Suprapubic skin (tissue), 4 donors: ENCODE measurements around the gene ZNF423. TPM values are rescaled to one million over a fixed set of nuclear protein-coding genes. Genes with fewer than 3 reads are reported as not detected.

Experiments
- DNase-seq, 2 donors: peaks; one replicate each; pipeline ENCODE4 v3.0.0-alpha.2; 2019; ENCODE audit warnings: low spot score in 2 of 2
- H3K27ac ChIP-seq: fragments of 200-600 bp; sonication (generic); one replicate; pipeline ENCODE4 v1.5.1; 2019
- H3K27me3 ChIP-seq: fragments of 200-600 bp; sonication (generic); one replicate; pipeline ENCODE4 v1.5.1; 2019
- H3K36me3 ChIP-seq: fragments of 200-600 bp; sonication (generic); one replicate; pipeline ENCODE4 v1.5.1; 2019
- H3K4me1 ChIP-seq: fragments of 200-600 bp; sonication (generic); one replicate; pipeline ENCODE4 v1.5.1; 2019
- H3K4me3 ChIP-seq: fragments of 200-600 bp; sonication (generic); one replicate; pipeline ENCODE4 v1.5.1; 2019; ENCODE audit warnings: mild to moderate bottlenecking
- H3K9me3 ChIP-seq: fragments of 200-600 bp; sonication (generic); one replicate; pipeline ENCODE4 v1.5.1; 2019
- CTCF ChIP-seq, 2 donors: fragments of 200-600 bp in 1 of 2; fragments of 450-650 bp in 1 of 2; sonication (generic) in 1 of 2; IDR thresholded peaks; one replicate each; pipeline ENCODE4 v1.5.1; 2016 to 2019; ENCODE audit warnings: antibody characterized with exemption in 2 of 2, mild to moderate bottlenecking in 1 of 2, moderate library complexity in 1 of 2
- EP300 ChIP-seq: sonication (generic); formaldehyde crosslinking; IDR thresholded peaks from one replicate; pipeline ENCODE4 v1.6.1; 2017; ENCODE audit warnings: antibody characterized with exemption
- POLR2A ChIP-seq, 2 donors: fragments of 450-650 bp; IDR thresholded peaks; one replicate each; pipeline ENCODE4 v1.6.1; 2017; ENCODE audit warnings: antibody characterized with exemption in 2 of 2, mild to moderate bottlenecking in 2 of 2, moderate library complexity in 2 of 2
- POLR2AphosphoS5 ChIP-seq, 3 donors: sonication (generic); formaldehyde crosslinking; IDR thresholded peaks; one replicate each; pipeline ENCODE4 v1.6.1; 2017; ENCODE audit warnings: antibody characterized with exemption in 3 of 3
- WGBS: methylation state at CpG from one replicate; pipeline ENCODE4 v1.1.5; 2018; 5-methylcytosine and 5-hydroxymethylcytosine counted together
- total RNA-seq, 4 donors: library from RNA; depleted of rRNA; stranded (reverse); fragments of >200 nt; gene quantifications; one replicate each; pipeline ENCODE4 v1.1.0, GENCODE V29; 2016

ZNF423 gene
- total RNA-seq, 4 donors from 2014 or later: 1.3 to 5.3 (median 1.9) TPM

- DNase-seq: no peak
- no peak for TF ChIP-seq EP300
- WGBS: 93% methylated on average over 12 of the region's 13 CpGs
- Histone ChIP-seq H3K4me3 (no peak overlapping the region), H3K9me3 (no peaks in the 10 kb centered on the region), H3K4me1 (no peaks in the 10 kb centered on the region), H3K36me3 (no peaks in the 10 kb centered on the region), H3K27me3 (no peaks in the 10 kb centered on the region), H3K27ac (no peak overlapping the region)
These were observed 320.9 kb downstream of the ZNF423 start for GRCh38 chr16:49534901-49535610.

DNA sequence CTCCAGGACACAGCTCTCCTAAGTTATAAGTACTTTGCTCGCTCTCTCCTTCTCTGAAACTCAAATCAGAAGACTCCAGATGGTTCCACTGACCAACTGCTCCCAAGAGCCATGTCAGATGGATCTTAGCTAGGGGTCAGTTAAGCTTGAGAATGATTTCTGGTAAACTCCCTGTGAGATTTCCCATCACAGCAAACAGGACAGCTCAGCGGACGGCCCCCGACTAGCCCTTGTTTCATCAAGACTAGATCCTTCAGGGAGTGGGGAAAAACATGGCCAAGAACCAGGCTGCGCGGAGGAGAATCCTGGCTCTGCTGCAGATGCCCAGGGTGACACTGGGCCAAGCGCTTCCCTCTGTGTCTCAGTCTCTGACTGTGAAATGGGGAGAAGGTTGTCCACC lies 322.5 kb downstream of the ZNF423 start:
- Histone ChIP-seq H3K9me3 (no peaks in the 10 kb centered on the region), H3K36me3 (no peaks in the 10 kb centered on the region)
- 97% methylated on average over 5 of the region's 7 CpGs for WGBS

GRCh38 chr16:49532873-49533272 lies 323.0 kb downstream of the ZNF423 start:
- 88% methylated on average over 14 of the region's 15 CpGs for whole genome bisulfite sequencing
- TF ChIP-seq EP300: no peak
- no peak for TF ChIP-seq CTCF (IDR thresholded peaks at IDR 0.05)
- Histone ChIP-seq H3K4me3 (no peak overlapping the region), H3K27ac (no peak overlapping the region), H3K27me3 (no peaks in the 10 kb centered on the region), H3K4me1 (peaks cover 5% of the 10 kb centered on the region), H3K36me3 (no peaks in the 10 kb centered on the region), H3K9me3 (no peaks in the 10 kb centered on the region)
- DNase-seq: no peak

More for the DNA sequence above, 322.5 kb downstream of the ZNF423 start:
- Histone ChIP-seq H3K4me1 (no peaks in the 10 kb centered on the region), H3K27me3 (no peaks in the 10 kb centered on the region), H3K27ac (no peak overlapping the region), H3K4me3 (no peak overlapping the region)
- DNase-seq: no peak
- no peak for TF ChIP-seq POLR2AphosphoS5 (IDR thresholded peaks at IDR 0.05)
- TF ChIP-seq CTCF (IDR thresholded peaks at IDR 0.05): no peak
- no peak for TF ChIP-seq POLR2A (IDR thresholded peaks at IDR 0.05)
- no peak for TF ChIP-seq EP300

- Histone ChIP-seq H3K27me3 (no peaks in the 10 kb centered on the region), H3K36me3 (no peaks in the 10 kb centered on the region), H3K9me3 (no peaks in the 10 kb centered on the region), H3K4me3 (no peak overlapping the region), H3K4me1 (peaks cover 9% of the 10 kb centered on the region), H3K27ac (no peak overlapping the region)
- TF ChIP-seq POLR2AphosphoS5 (IDR thresholded peaks at IDR 0.05) (no peak), CTCF (IDR thresholded peaks at IDR 0.05) (no peak), EP300 (no peak), POLR2A (IDR thresholded peaks at IDR 0.05) (no peak)
- DNase-seq: no peak
- WGBS: 67% methylated on average over 22 of the region's 22 CpGs
These were observed 323.7 kb downstream of the ZNF423 start for GRCh38 chr16:49531931-49532840.

DNA sequence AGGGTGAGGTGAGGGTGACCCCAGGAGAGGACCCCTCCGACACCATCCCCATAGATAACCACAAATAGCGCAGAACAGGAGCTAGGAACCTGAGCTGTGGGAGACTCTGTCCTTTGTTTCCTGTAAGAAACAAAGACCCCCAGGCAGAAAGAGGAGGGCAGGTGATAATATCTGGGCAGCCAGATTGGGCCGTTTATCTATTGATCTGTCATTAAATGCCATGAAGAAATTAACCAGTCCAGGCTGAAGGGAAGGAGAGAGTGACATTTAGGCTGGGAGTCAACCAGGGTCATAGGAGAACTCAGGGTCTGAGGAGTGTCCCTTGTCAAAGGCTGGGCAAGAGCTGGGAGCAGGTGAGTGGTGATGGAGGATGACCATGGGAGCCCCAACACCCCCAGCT lies 324.5 kb downstream of the ZNF423 start:
- TF ChIP-seq CTCF (IDR thresholded peaks at IDR 0.05): no peak
- no peak for TF ChIP-seq POLR2A (IDR thresholded peaks at IDR 0.05)
- no peak for TF ChIP-seq EP300
- no peak for TF ChIP-seq POLR2AphosphoS5 (IDR thresholded peaks at IDR 0.05)
- no peaks in the 10 kb centered on the region for H3K27me3 ChIP-seq
- WGBS: 76% methylated on average over 3 of the region's 3 CpGs
- no peak overlapping the region for H3K27ac ChIP-seq
- no peaks in the 10 kb centered on the region for H3K9me3 ChIP-seq
- H3K4me1 ChIP-seq: peaks cover 9% of the 10 kb centered on the region
- DNase-seq: no peak
- H3K4me3 ChIP-seq: no peak overlapping the region
- no peaks in the 10 kb centered on the region for H3K36me3 ChIP-seq
